SIG-M5 treated with dmso at 0.1 percent for 504 hours (cell line): Measurements from ENCODE around the gene GPR39.

Experiments used
- DNase-seq: peaks from one replicate; lab custom pipeline; 2025; ENCODE audit not compliant: unreplicated experiment; lab: John Stamatoyannopoulos, UW

The GPR39 gene

DNA sequence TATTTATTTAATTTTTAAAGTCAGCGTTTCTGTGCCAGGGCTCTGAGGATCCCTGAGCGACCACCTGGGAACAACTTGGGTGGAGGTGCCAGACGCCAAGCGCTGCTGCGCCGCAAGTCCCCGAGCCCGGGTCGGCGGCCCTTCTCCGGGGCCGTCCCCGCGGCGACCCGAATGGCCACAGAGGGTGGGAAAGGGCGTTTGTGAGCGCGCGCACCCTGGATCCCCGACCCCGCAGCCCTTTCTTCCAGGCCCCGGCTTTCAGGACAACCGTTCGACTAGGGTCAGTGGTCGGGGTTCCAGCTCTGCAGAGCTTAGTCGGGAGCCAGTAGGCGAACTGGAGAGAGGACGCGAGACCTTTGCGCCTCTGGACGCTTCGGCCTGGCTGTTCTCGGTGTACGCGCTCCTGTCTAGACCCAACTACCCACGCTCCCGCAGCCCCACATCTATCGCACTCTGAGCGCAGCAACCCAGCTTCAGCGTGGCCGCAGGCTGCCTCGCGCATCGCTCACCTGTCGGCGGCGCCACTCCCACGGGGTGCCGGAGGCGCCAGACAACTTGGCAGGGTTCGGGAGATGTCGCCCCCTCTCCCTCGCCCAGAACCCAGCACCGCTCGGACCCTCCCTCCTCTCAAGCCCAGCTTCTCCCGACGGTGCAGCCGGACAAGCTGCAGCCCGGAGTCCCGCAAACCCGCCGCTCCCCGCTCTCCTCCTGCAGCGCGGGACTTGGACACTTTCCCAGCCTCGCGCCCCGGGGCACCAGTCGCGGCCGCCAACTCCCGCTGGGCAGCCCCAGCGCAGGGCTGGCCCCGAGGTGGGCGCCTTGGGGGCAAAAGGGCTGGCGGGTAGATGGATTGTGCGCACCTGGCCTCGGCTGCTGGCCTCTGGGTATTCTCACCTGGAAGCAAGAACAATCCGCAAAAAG lies 252.6 kb downstream of the GPR39 start:
- DNase-seq: no peak

DNA sequence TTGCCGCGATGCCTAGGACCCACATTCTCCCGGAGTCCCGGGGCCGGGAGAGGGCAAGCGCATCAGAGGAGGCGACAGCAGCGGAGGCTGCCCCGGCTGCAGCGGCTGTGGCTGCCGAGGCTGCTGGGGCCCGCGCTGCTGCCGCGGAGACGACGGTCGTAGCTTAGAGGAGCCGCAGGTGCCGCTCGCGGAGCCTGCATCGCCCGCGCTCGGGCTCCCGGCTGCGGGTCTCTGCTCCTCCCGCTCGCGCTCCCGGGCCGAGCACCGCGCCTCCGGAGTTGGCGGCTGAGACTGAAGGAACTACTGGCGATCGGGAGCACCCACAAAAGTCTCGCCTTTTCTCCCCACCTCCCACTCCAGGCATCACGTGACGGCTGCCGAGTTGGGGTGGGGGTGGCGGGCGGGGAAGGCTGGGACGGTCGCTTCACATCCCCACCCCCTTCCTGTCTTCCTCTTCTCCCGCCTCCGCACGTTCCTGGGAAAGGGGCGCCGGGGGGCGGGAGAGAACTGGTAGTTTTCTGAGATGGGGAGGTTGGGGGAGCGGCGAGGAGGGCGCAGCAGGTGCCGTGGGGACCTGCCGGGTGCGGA lies 253.4 kb downstream of the GPR39 start, which contains the start of gene LYPD1:
Gene LYPD1 (minus strand): TSS at position 298 of the 588 bp plus-strand sequence. CDS start 273 bp downstream, at position 25.
- DNase-seq: no peak

DNA sequence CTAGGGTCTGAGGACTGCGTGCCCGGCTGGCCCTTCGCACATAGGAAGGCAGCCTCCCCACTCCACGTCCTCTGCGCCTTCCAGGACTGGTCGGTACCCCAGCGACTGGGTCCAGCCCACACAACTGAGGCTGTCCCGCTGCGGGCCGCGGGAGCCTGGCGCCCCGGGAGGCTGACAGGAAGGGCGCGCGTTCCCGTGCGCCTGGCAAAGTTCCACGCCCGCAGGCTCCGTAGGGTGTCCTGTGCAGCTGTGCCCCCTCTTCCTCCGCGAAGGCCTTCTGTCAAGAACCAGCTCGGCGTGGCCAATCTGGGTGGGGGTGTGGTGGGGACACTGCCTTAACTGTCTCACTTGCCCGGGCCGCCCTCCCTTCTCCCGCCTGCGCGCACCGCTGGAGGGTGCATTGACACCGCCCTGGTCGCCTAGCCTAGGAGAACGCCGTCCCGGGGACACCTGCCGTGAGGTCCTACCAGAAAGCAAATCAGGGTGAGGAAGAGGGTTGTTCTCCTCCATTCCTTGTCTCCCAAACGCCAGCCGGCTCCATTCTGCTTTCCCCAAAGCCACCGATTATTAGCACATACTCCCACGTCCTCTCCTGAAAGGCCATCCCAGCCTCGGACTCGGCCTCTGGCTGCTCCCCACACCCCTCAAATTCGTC lies 254.0 kb downstream of the GPR39 start:
- DNase-seq: no peak

GRCh38 chr2:132671151-132671835 lies 254.7 kb downstream of the GPR39 start:
- DNase-seq: no peak

GRCh38 chr2:132676999-132677398 lies 260.4 kb downstream of the GPR39 start:
- DNase-seq: no peak

GRCh38 chr2:132677661-132678060 lies 261.1 kb downstream of the GPR39 start:
- DNase-seq: no peak

GRCh38 chr2:132678483-132678882 lies 261.9 kb downstream of the GPR39 start:
- no peak for DNase-seq

DNA sequence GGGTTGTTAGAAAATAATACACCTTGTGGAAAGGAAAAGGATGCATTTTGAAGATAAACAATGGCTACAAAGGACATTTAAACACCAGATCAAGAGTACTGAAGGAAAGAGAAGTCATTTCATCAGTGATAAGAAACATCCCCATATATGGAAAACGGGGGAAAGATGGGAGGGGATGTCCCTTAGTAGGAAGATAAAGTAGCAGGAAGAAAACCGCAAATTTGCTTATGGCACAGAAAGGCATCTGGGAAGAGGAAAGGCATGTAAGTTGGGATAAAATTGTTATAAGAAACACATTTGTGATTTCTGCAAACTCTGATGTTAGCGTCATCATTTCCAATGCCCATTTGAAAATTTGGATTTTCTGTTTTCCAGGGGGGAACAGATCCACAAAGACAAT lies 263.9 kb downstream of the GPR39 start:
- no peak for DNase-seq

DNA sequence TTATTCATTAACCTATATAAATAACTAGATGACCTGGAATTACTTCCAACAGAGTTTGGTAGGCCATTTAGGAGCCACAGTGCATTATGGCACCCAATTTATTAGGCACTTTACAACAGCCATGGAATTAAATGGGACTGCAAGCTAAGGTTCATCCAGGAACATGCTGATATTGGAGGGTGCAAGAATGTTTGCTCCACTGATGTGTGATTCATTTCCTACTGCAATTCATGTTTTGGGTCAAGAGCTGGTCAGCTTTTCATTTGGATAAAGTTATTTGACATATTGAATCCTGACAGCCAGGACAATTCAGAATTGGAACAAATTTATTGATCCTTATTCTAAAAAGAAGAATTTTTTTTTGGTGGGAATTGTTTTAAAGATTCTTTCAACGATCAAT lies 265.2 kb downstream of the GPR39 start:
- no peak for DNase-seq

- no peak for DNase-seq
Measured at GRCh38 chr2:132690664-132691303, 274.2 kb downstream of the GPR39 start.

- DNase-seq: no peak
Measured at GRCh38 chr2:132691556-132691955, 275.0 kb downstream of the GPR39 start.

GRCh38 chr2:132692816-132693215 lies 276.2 kb downstream of the GPR39 start:
- no peak for DNase-seq
